Trophoblast cell (in vitro differentiated cells and primary cell): Measurements from ENCODE around the gene CLPTM1L.

ENCODE experiments used
- DNase-seq, 2 donors: peaks; one replicate each; pipeline ENCODE4 v3.0.0-alpha.2; 2016
- H2AFZ ChIP-seq: 2 replicates; pipeline ENCODE4 v1.6.1; 2013; ENCODE audit warnings: low read length, moderate library complexity, mild to moderate bottlenecking; ENCODE audit not compliant: insufficient read depth, poor library complexity
- H2AK5ac ChIP-seq: 2 replicates; pipeline ENCODE4 v1.6.1; 2013; ENCODE audit warnings: mild to moderate bottlenecking, low read length
- H2BK120ac ChIP-seq: 2 replicates; pipeline ENCODE4 v1.6.1; 2013; ENCODE audit warnings: low read length, mild to moderate bottlenecking, moderate library complexity; ENCODE audit not compliant: insufficient read depth, poor library complexity
- H2BK12ac ChIP-seq: 2 replicates; pipeline ENCODE4 v1.6.1; 2013; ENCODE audit warnings: mild to moderate bottlenecking, low read length, moderate library complexity
- H2BK5ac ChIP-seq: 2 replicates; pipeline ENCODE4 v1.6.1; 2013; ENCODE audit warnings: low read length, low read depth, moderate library complexity, mild to moderate bottlenecking; ENCODE audit not compliant: poor library complexity
- H3K14ac ChIP-seq: 2 replicates; pipeline ENCODE4 v1.6.1; 2013; ENCODE audit warnings: mild to moderate bottlenecking, low read length
- H3K18ac ChIP-seq: 2 replicates; pipeline ENCODE4 v1.6.1; 2013; ENCODE audit warnings: mild to moderate bottlenecking, low read length
- H3K23ac ChIP-seq: 2 replicates; pipeline ENCODE4 v1.6.1; 2013; ENCODE audit warnings: low read length
- H3K27ac ChIP-seq: 2 replicates; pipeline ENCODE4 v1.5.1; 2013; ENCODE audit warnings: low read depth, mild to moderate bottlenecking, inconsistent platforms, low read length, moderate library complexity
- H3K27me3 ChIP-seq: 2 replicates; pipeline ENCODE4 v1.6.1; 2013; ENCODE audit warnings: inconsistent platforms, mild to moderate bottlenecking, low read length, moderate library complexity; ENCODE audit not compliant: insufficient read depth
- H3K36me3 ChIP-seq, 2 experiments: 1 replicate in 1 of 2; 2 replicates in 1 of 2; pipeline ENCODE4 v1.6.1; 2013; ENCODE audit warnings: low read length in 2 of 2, mild to moderate bottlenecking in 2 of 2, moderate library complexity in 1 of 2; ENCODE audit not compliant: insufficient read depth in 2 of 2, control insufficient read depth in 1 of 2
- H3K4ac ChIP-seq: 2 replicates; pipeline ENCODE4 v1.6.1; 2013; ENCODE audit warnings: low read depth, mild to moderate bottlenecking, low read length, moderate library complexity
- H3K4me1 ChIP-seq, 2 experiments: 1 replicate in 1 of 2; 2 replicates in 1 of 2; pipeline ENCODE4 v1.6.1; 2013; ENCODE audit warnings: low read length in 2 of 2, mild to moderate bottlenecking in 2 of 2, moderate library complexity in 1 of 2; ENCODE audit not compliant: insufficient read depth in 2 of 2, control insufficient read depth in 1 of 2
- H3K4me2 ChIP-seq: 2 replicates; pipeline ENCODE4 v1.6.1; 2013; ENCODE audit warnings: inconsistent platforms, mild to moderate bottlenecking, low read length, moderate library complexity
- H3K4me3 ChIP-seq: 2 replicates; pipeline ENCODE4 v1.5.1; 2013; ENCODE audit warnings: mild to moderate bottlenecking, low read depth, low read length, inconsistent platforms
- H3K79me1 ChIP-seq: one replicate; pipeline ENCODE4 v1.6.1; 2013; ENCODE audit warnings: low read length
- H3K79me2 ChIP-seq: 2 replicates; pipeline ENCODE4 v1.6.1; 2013; ENCODE audit warnings: low read length, mild to moderate bottlenecking; ENCODE audit not compliant: control insufficient read depth, insufficient read depth, poor library complexity
- H3K9ac ChIP-seq: 2 replicates; pipeline ENCODE4 v1.6.1; 2013; ENCODE audit warnings: mild to moderate bottlenecking, low read length
- H3K9me3 ChIP-seq: 2 replicates; pipeline ENCODE4 v1.6.1; 2013; ENCODE audit warnings: low read depth, mild to moderate bottlenecking, control low read depth, inconsistent platforms, low read length; ENCODE audit not compliant: insufficient read depth
- H4K12ac ChIP-seq: 2 replicates; pipeline ENCODE4 v1.6.1; 2013; ENCODE audit warnings: low read depth, mild to moderate bottlenecking, low read length, moderate library complexity
- H4K8ac ChIP-seq: 2 replicates; pipeline ENCODE4 v1.6.1; 2013; ENCODE audit warnings: low read depth, mild to moderate bottlenecking, low read length, moderate library complexity
- H4K91ac ChIP-seq: one replicate; pipeline ENCODE4 v1.6.1; 2013; ENCODE audit warnings: low read depth, mild to moderate bottlenecking, low read length, moderate library complexity
- WGBS: extraction: QIAGEN DNeasy Blood & Tissue Kit; methylation state at CpG from one replicate; pipeline ENCODE4 v1.1.7; 2013; ENCODE audit warnings: missing lambda C conversion rate; ENCODE audit not compliant: insufficient read length, insufficient coverage; ENCODE audit errors: extremely low coverage; 5-methylcytosine and 5-hydroxymethylcytosine counted together

The CLPTM1L gene

GRCh38 chr5:1384521-1384920 lies 39.6 kb upstream of the CLPTM1L start:
- WGBS = no CpG with 5 or more reads among the region's 10 CpGs
- Histone ChIP-seq H3K4me3 (no peak overlapping the region), H3K27ac (no peak overlapping the region), H4K91ac (no peak overlapping the region), H3K9ac (no peak overlapping the region), H3K36me3 (no peaks in the 10 kb centered on the region), H3K79me1 (peaks cover 2% of the 10 kb centered on the region), H3K79me2 (no peaks in the 10 kb centered on the region), H2BK120ac (no peak overlapping the region), H3K4ac (no peak overlapping the region), H3K4me1 (peaks cover 0 to 12% of the 10 kb centered on the region in 2 experiments), H2BK5ac (no peak overlapping the region), H2AFZ (no peak overlapping the region), H2AK5ac (no peak overlapping the region), H4K12ac (no peak overlapping the region), H4K8ac (no peak overlapping the region), H3K9me3 (peaks cover 13% of the 10 kb centered on the region), H3K4me2 (no peak overlapping the region), H3K18ac (no peak overlapping the region), H2BK12ac (no peak overlapping the region), H3K27me3 (peaks cover 15% of the 10 kb centered on the region), H3K14ac (no peak overlapping the region), H3K23ac (no peak overlapping the region)
- no peak for DNase-seq

- Histone ChIP-seq H3K79me2 (no peaks in the 10 kb centered on the region), H4K8ac (no peak overlapping the region), H2BK5ac (no peak overlapping the region), H3K4me3 (no peak overlapping the region), H3K27me3 (peaks cover 21% of the 10 kb centered on the region), H3K9ac (no peak overlapping the region), H2BK120ac (no peak overlapping the region), H2BK12ac (no peak overlapping the region), H3K18ac (no peak overlapping the region), H3K4me2 (no peak overlapping the region), H3K9me3 (peaks cover 18% of the 10 kb centered on the region), H4K91ac (no peak overlapping the region), H3K4ac (no peak overlapping the region), H3K79me1 (peaks cover 2% of the 10 kb centered on the region), H4K12ac (no peak overlapping the region), H3K27ac (no peak overlapping the region), H3K36me3 (no peaks in the 10 kb centered on the region), H3K14ac (no peak overlapping the region), H3K23ac (no peak overlapping the region), H2AK5ac (no peak overlapping the region), H3K4me1 (peaks cover 0 to 12% of the 10 kb centered on the region in 2 experiments), H2AFZ (no peak overlapping the region)
- WGBS = no CpG with 5 or more reads among the region's 8 CpGs
- DNase-seq = no peak
These were observed 39.0 kb upstream of the CLPTM1L start for GRCh38 chr5:1383886-1384401.

- H4K8ac ChIP-seq = no peak overlapping the region
- no peak overlapping the region for H3K18ac ChIP-seq
- H3K9ac ChIP-seq = no peak overlapping the region
- H3K14ac ChIP-seq = no peak overlapping the region
- H3K4me2 ChIP-seq = no peak overlapping the region
- H3K27ac ChIP-seq = no peak overlapping the region
- peaks cover 24% of the 10 kb centered on the region for H3K27me3 ChIP-seq
- H4K12ac ChIP-seq = no peak overlapping the region
- DNase-seq = no peak
- no peak overlapping the region for H2BK12ac ChIP-seq
- H3K79me2 ChIP-seq = no peaks in the 10 kb centered on the region
- no peak overlapping the region for H3K4ac ChIP-seq
- H2BK5ac ChIP-seq = no peak overlapping the region
- no peaks in the 10 kb centered on the region for H3K36me3 ChIP-seq
- peaks cover 0 to 12% of the 10 kb centered on the region in 2 experiments for H3K4me1 ChIP-seq
- peaks cover 19% of the 10 kb centered on the region for H3K9me3 ChIP-seq
- no peak overlapping the region for H3K23ac ChIP-seq
- no peak overlapping the region for H2AK5ac ChIP-seq
- WGBS = no CpG with 5 or more reads among the region's 17 CpGs
- H2AFZ ChIP-seq = no peak overlapping the region
- no peak overlapping the region for H4K91ac ChIP-seq
- H3K79me1 ChIP-seq = peaks cover 2% of the 10 kb centered on the region
- no peak overlapping the region for H3K4me3 ChIP-seq
- H2BK120ac ChIP-seq = no peak overlapping the region
These were observed 38.4 kb upstream of the CLPTM1L start for GRCh38 chr5:1383344-1383743.

GRCh38 chr5:1382248-1382700 lies 37.4 kb upstream of the CLPTM1L start:
- Histone ChIP-seq H3K27ac (no peak overlapping the region), H3K18ac (no peak overlapping the region), H2BK5ac (no peak overlapping the region), H3K9ac (no peak overlapping the region), H4K12ac (no peak overlapping the region), H3K4ac (no peak overlapping the region), H3K79me2 (no peaks in the 10 kb centered on the region), H3K27me3 (peaks cover 22% of the 10 kb centered on the region), H3K4me2 (no peak overlapping the region), H3K4me1 (peaks cover 0 to 12% of the 10 kb centered on the region in 2 experiments), H3K23ac (no peak overlapping the region), H3K4me3 (no peak overlapping the region), H3K36me3 (no peaks in the 10 kb centered on the region), H3K9me3 (peaks cover 19% of the 10 kb centered on the region), H3K79me1 (peaks cover 2% of the 10 kb centered on the region), H2BK120ac (no peak overlapping the region), H4K8ac (no peak overlapping the region), H2AK5ac (no peak overlapping the region), H2AFZ (no peak overlapping the region), H2BK12ac (no peak overlapping the region), H3K14ac (no peak overlapping the region), H4K91ac (no peak overlapping the region)
- DNase-seq = no peak
- no CpG with 5 or more reads among the region's 18 CpGs for WGBS
